HepG2 (cell line): ENCODE data around the gene KDM8. TPM values are rescaled to one million over a fixed set of nuclear protein-coding genes. Genes with fewer than 3 reads are reported as not detected.

Experiments
- DPF2 ChIP-seq: sonication (generic); formaldehyde crosslinking; IDR thresholded peaks from 2 replicates; pipeline ENCODE4 v1.4.0; 2020; ENCODE audit warnings: mild to moderate bottlenecking, low read depth, missing genetic modification reagents, borderline replicate concordance
- EHMT2 ChIP-seq: fragments of 200-600 bp; sonication (generic); IDR thresholded peaks from 2 replicates; pipeline ENCODE4 v1.7.0; 2017; ENCODE audit warnings: antibody characterized with exemption, low read depth, low read length, borderline replicate concordance
- FOXK1 ChIP-seq: sonication (generic); formaldehyde crosslinking; IDR thresholded peaks from 2 replicates; pipeline ENCODE4 v1.4.0; 2020; ENCODE audit warnings: low read depth, missing genetic modification reagents, borderline replicate concordance
- IKZF5 ChIP-seq: IDR thresholded peaks from 2 replicates; pipeline ENCODE4 v1.6.1; 2018; ENCODE audit warnings: missing genetic modification reagents, mild to moderate bottlenecking, missing compliant biosample characterization
- NR1H2 ChIP-seq: sonication (generic); formaldehyde crosslinking; IDR thresholded peaks from 2 replicates; pipeline ENCODE4 v1.8.1; 2022; ENCODE audit warnings: low read depth, missing genetic modification reagents, borderline replicate concordance
- PHF8 ChIP-seq: sonication (generic); formaldehyde crosslinking; IDR thresholded peaks from 2 replicates; pipeline ENCODE4 v1.5.0; 2020; ENCODE audit warnings: missing genetic modification reagents
- RBFOX2 ChIP-seq: fragments of 200-400 bp; formaldehyde crosslinking; IDR thresholded peaks from 2 replicates; pipeline ENCODE4 v1.6.1; 2017; ENCODE audit warnings: low read depth, mild to moderate bottlenecking, low read length
- RXRB ChIP-seq: IDR thresholded peaks from 2 replicates; pipeline ENCODE4 v1.6.1; 2016; ENCODE audit warnings: borderline replicate concordance, missing genetic modification reagents, missing compliant biosample characterization
- ZKSCAN5 ChIP-seq: sonication (generic); formaldehyde crosslinking; IDR thresholded peaks from 2 replicates; pipeline ENCODE4 v1.5.1; 2020; ENCODE audit warnings: mild to moderate bottlenecking, missing genetic modification reagents
- ZNF354B ChIP-seq: sonication (generic); formaldehyde crosslinking; IDR thresholded peaks from 2 replicates; pipeline ENCODE4 v1.8.0; 2022; ENCODE audit warnings: mild to moderate bottlenecking, missing genetic modification reagents
- ZNF383 ChIP-seq: sonication (generic); formaldehyde crosslinking; IDR thresholded peaks from 2 replicates; pipeline ENCODE4 v1.4.0; 2020; ENCODE audit warnings: missing genetic modification reagents, mild to moderate bottlenecking, borderline replicate concordance
- ZNF652 ChIP-seq: IDR thresholded peaks from 2 replicates; pipeline ENCODE4 v1.6.1; 2016; ENCODE audit warnings: low read depth, borderline replicate concordance
- ZNF839 ChIP-seq: sonication (generic); formaldehyde crosslinking; IDR thresholded peaks from 2 replicates; pipeline ENCODE4 v1.4.0; 2020; ENCODE audit warnings: missing genetic modification reagents, mild to moderate bottlenecking, borderline replicate concordance
- ZSCAN25 ChIP-seq: sonication (generic); formaldehyde crosslinking; IDR thresholded peaks from 2 replicates; pipeline ENCODE4 v1.8.0; 2022; ENCODE audit warnings: mild to moderate bottlenecking, missing genetic modification reagents
- polyA plus RNA-seq, 8 experiments: library from polyadenylated mRNA; depleted of rRNA in 3 of 8; stranded (reverse) in 7 of 8; unstranded in 1 of 8; fragments of >200 nt; fragmentation: Illumina TruSeq in 4 of 8; extraction: Trizol in 4 of 8; gene quantifications; 2 replicates each; pipeline versions ENCODE4 v1.2.1 to v1.2.3, GENCODE V29; 2011 to 2016; ENCODE audit warnings: low read depth in 4 of 8, missing spikeins in 1 of 8, mixed read lengths in 1 of 8; ENCODE audit not compliant: insufficient read depth in 1 of 8
- total RNA-seq, 5 experiments: library from RNA; depleted of rRNA; stranded (reverse); fragments of >200 nt; fragmentation: Illumina TruSeq; extraction: Trizol; gene quantifications; 2 replicates each; pipeline ENCODE4 v1.2.3, GENCODE V29; 2016; ENCODE audit warnings: low read depth in 1 of 5
- TF ChIP-seq, protein P1 (sequence below): sonication (generic); formaldehyde crosslinking; IDR thresholded peaks from 2 replicates; pipeline ENCODE4 v1.8.1; 2023; ENCODE audit warnings: mild to moderate bottlenecking, moderate library complexity, missing genetic modification reagents
- TF ChIP-seq, protein P2 (sequence below): sonication (generic); formaldehyde crosslinking; conservative IDR thresholded peaks from 2 replicates; pipeline ENCODE4 v1.4.0; 2020; ENCODE audit warnings: missing genetic modification reagents
- TF ChIP-seq, protein P3 (sequence below): sonication (generic); formaldehyde crosslinking; IDR thresholded peaks from 2 replicates; pipeline ENCODE4 v1.4.0; 2020; ENCODE audit warnings: low read depth, mild to moderate bottlenecking, missing genetic modification reagents
- TF ChIP-seq, protein P4 (sequence below): IDR thresholded peaks from 2 replicates; pipeline ENCODE4 v1.4.0; 2020; ENCODE audit warnings: mild to moderate bottlenecking, missing genetic modification reagents

Gene KDM8
- total and polyA plus RNA-seq, 2 of the 13 experiments (the other 11 are each of a cell fraction or from before 2014, with no cell fraction given) = 3.3 to 8.6 TPM

GRCh38 chr16:27269300-27270150, 66.2 kb downstream of the KDM8 start (continued):
- TF ChIP-seq ZNF383 (CRISPR knock-in tag) = no peak
- TF ChIP-seq, protein P1, sequence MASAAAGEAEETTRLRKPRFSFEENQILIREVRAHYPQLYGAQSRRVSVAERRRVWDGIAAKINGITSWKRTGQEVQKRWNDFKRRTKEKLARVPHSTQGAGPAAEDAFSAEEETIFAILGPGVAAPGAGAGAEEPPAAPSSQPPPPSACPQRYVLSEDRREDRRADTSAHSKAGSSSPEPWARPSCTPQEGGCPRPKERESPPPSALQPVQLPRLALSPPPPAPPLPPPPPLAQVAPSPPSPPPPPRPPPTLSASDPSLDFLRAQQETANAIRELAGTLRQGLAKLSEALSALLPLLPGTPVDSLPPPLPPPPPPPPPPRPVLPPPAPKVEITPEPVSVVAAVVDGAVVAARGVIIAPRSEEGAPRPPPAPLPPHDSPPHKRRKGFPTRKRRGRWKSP = no peak
- no peak; the same call in 1 of the 2 replicates for TF ChIP-seq PHF8
- no peak for TF ChIP-seq NR1H2
- no peak for TF ChIP-seq EHMT2
- TF ChIP-seq ZKSCAN5 (CRISPR knock-in tag) = no peak
- TF ChIP-seq ZNF652 (CRISPR knock-in tag) = 0 out of 2 replicates have a peak, but pooled peaks have one; percentile 24
- TF ChIP-seq, protein P2, sequence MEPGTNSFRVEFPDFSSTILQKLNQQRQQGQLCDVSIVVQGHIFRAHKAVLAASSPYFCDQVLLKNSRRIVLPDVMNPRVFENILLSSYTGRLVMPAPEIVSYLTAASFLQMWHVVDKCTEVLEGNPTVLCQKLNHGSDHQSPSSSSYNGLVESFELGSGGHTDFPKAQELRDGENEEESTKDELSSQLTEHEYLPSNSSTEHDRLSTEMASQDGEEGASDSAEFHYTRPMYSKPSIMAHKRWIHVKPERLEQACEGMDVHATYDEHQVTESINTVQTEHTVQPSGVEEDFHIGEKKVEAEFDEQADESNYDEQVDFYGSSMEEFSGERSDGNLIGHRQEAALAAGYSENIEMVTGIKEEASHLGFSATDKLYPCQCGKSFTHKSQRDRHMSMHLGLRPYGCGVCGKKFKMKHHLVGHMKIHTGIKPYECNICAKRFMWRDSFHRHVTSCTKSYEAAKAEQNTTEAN (CRISPR knock-in tag) = no peak; the same call in 1 of the 2 replicates
- peak; percentile 72 for TF ChIP-seq RXRB
- TF ChIP-seq ZSCAN25 (CRISPR knock-in tag) = no peak
- TF ChIP-seq, protein P3, sequence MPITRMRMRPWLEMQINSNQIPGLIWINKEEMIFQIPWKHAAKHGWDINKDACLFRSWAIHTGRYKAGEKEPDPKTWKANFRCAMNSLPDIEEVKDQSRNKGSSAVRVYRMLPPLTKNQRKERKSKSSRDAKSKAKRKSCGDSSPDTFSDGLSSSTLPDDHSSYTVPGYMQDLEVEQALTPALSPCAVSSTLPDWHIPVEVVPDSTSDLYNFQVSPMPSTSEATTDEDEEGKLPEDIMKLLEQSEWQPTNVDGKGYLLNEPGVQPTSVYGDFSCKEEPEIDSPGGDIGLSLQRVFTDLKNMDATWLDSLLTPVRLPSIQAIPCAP = no peak
- TF ChIP-seq RBFOX2 = no peak
- no peak for TF ChIP-seq ZNF839 (CRISPR knock-in tag)
- TF ChIP-seq, protein P4, sequence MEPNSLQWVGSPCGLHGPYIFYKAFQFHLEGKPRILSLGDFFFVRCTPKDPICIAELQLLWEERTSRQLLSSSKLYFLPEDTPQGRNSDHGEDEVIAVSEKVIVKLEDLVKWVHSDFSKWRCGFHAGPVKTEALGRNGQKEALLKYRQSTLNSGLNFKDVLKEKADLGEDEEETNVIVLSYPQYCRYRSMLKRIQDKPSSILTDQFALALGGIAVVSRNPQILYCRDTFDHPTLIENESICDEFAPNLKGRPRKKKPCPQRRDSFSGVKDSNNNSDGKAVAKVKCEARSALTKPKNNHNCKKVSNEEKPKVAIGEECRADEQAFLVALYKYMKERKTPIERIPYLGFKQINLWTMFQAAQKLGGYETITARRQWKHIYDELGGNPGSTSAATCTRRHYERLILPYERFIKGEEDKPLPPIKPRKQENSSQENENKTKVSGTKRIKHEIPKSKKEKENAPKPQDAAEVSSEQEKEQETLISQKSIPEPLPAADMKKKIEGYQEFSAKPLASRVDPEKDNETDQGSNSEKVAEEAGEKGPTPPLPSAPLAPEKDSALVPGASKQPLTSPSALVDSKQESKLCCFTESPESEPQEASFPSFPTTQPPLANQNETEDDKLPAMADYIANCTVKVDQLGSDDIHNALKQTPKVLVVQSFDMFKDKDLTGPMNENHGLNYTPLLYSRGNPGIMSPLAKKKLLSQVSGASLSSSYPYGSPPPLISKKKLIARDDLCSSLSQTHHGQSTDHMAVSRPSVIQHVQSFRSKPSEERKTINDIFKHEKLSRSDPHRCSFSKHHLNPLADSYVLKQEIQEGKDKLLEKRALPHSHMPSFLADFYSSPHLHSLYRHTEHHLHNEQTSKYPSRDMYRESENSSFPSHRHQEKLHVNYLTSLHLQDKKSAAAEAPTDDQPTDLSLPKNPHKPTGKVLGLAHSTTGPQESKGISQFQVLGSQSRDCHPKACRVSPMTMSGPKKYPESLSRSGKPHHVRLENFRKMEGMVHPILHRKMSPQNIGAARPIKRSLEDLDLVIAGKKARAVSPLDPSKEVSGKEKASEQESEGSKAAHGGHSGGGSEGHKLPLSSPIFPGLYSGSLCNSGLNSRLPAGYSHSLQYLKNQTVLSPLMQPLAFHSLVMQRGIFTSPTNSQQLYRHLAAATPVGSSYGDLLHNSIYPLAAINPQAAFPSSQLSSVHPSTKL (CRISPR knock-in tag) = peak; percentile 80
- TF ChIP-seq IKZF5 = no peak; the same call in 1 of the 2 replicates
- no peak for TF ChIP-seq DPF2 (CRISPR knock-in tag)
- no peak; the same call in 1 of the 2 replicates for TF ChIP-seq ZNF354B
- peak; percentile 97 for TF ChIP-seq FOXK1
